Stromal cell of bone marrow (primary cell): ENCODE data around the gene CARMIL1.
"Not testable (repeated sequence)": the region's sequence is repeated elsewhere in the genome, so short reads cannot be mapped to it uniquely, and the experiment has no call there.

ENCODE experiments used
- DNase-seq: peaks from one replicate; pipeline ENCODE4 v3.0.0-alpha.2; 2012; ENCODE audit warnings: low read depth

Gene CARMIL1

DNA sequence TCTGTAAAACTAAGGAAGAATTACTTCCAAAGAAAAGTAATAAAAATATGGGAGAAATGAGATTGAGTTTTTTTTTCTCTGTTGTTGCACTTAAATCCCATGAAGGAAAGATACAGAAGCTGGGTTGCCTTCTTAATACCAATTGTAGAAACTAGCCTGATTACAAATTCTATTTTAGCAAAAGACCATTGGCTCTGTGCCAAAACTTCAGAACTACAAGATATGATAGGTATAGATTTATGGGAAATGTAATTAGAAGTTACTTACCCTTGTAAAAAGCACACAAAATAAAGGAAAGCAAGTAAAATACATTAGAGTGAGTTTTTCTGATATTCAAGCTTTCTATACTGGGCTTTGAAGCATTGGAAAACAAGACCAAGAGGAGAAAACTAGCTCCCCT lies 299.4 kb downstream of the CARMIL1 start:
- DNase-seq = no peak

DNA sequence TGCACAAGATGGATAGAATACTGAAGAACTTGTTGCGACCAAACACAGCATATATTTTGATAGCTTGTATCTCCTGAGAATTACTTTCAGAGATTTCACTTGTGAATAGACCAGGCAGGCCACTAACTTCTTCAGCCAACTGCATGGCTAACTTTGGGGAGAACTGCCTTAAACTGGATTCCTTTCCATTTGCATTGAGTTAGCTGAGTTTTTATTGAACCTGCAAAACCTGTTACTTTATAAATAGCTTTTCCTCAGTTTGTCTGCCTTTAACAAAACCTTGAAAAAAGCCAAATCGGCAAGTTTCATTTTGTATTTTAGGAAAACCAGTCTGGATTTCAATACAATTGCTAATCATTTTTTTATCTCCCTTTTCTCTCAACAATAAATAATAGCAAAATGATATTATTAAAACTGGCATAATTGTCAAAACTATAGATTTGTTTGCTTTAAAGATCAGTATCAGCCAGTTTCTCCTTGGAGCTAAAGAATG lies 300.3 kb downstream of the CARMIL1 start:
- no peak for DNase-seq

DNA sequence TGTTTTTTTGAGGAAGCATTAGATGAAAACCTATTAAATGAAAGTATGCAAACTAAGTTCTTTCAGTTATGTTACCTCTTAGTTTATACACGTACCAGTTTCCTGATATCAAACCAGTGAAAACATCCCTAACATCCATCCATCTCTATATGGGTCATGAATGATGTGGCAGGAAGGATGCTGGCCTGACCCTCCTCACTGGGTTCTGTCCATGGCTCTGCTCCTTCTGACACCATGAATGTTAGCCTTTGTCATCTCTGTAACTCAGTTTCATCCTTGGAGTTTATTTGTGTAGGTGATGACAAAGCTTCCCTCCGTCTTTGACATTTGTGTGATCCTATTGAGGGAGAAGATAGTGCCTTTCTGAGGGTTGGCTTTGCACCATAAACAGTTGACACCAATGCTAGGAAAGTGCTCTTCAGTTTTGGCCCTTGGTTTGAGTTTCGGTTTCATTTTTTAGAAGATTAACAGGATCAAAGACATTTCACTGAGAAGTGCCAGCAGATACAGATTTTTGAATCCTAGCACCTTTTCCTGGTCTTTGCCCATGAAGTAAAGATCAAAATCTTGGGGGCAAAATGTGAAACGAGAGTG lies 300.8 kb downstream of the CARMIL1 start:
- no peak for DNase-seq

DNA sequence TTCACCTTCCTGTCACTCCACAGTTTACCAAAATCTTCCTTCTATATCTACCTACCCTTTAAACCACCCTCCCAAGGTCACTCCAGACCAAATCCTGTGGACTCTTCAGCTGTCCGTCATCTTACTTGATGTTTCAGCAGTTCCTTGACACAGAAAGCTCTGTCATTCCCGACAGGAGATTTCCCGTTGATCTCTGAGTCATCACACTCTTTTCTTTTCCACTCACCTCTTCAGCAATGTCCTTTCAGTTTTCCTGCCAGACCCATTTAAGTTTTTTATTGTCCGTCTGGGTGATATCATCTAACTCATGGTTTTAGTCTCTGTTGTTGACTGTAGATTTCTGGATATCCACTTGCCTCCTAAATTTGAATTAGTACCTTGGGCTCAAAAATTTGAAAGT lies 302.9 kb downstream of the CARMIL1 start:
- no peak for DNase-seq

DNA sequence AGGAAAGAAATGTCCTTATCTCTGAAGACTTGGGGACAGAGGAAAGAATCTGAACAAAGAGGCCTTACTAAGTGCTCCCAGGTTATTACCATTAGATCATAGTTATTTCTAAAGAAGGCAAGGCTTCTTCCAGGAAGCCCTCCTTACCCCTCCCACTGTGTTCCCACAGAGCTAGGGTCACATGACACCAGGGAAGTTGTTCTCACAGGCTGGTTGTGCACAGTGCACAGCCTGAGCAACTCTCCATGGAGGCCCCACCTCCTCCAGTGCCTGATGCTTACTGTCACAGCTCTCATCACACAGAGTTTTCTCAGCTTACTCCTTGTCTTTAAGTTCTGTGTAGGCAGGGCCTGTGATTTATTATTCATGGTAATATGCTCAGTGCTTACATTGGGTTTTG lies 303.9 kb downstream of the CARMIL1 start:
- no peak for DNase-seq

DNA sequence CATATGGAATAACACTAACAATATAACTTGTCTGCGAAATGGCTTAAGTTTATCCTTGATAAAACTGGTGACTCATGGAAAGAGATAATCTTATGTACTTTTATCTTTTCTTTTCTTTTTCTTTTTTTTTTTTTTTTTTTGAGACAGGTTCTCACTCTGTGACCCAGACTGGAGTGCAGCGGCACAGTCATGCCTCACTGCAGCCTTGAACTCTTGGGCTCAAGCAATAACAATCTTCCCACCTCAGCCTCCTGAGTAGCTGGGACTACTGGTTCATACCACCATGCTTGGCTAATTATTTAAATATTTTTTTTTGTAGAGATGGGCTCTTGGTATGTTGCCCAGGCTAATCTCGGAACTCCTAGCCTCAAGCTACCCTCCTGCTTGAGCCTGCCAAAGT lies 304.7 kb downstream of the CARMIL1 start:
- DNase-seq = no peak

DNA sequence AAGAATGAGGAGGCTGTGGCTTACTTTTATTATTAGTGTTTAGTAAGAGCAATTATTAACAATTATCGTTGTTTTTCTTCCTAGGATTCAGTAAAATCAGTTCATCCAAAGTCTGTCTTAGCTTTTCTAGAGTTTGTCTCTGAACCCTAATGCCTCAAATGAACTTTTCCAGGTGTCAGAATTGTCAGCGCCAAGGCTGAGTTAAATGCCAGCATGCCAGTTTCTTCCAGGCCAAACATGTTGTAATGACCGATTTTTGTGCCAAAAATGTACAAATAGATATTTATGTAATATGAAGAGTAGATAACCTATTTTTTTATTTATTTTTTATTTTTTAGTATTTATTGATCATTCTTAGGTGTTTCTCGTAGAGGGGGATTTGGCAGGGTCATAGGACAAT lies 306.1 kb downstream of the CARMIL1 start:
- no peak for DNase-seq

DNA sequence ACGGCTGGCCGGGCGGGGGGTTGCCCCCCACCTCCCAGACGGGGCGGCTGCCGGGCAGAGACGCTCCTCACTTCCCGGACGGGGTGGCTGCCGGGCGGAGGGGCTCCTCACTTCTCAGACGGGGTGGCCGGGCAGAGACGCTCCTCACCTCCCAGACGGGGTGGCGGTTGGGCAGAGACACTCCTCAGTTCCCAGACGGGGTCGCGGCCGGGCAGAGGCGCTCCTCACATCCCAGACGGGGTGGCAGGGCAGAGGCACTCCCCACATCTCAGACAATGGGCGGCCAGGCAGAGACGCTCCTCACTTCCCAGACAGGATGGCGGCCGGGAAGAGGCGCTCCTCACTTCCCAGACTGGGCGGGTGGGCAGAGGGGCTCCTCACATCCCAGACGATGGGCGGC lies 306.9 kb downstream of the CARMIL1 start:
- DNase-seq = not testable (repeated sequence)

DNA sequence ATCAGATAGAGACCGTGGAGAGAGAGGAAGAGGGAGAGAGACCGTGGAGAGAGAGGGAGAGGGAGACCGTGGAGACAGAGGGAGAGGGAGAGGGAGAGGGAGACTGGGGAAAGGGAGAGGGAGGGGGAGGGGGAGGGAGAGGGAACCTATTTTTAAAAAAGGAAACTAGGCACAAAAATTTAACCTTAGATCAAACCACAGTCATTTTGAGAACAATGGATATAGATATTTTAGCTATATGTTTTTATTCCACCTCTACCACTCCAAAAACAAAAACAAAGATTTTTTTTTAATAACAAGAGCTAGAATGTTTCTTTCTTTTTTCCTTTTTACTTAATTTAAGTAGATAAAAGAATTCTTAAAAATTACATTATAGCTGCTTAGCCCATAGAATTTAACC lies 307.8 kb downstream of the CARMIL1 start:
- DNase-seq = no peak

DNA sequence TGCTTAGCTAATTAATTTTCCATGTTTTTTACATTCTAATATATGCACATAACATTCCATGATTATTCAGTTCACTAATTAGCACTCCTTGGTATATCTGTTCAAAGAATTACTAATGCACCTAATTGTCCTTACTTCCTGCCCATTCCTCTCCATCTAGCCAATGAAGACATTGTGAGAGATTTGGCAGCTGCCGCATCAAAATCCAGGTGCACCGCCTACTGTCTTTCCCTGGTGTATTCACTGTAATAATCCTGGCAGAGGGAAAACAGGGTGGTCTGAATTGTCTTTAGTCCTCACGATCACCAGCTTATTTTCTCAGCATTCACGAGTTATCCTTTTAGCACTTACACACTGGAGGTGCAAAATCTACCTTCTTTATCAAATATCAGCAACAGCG lies 311.8 kb downstream of the CARMIL1 start:
- DNase-seq = no peak

DNA sequence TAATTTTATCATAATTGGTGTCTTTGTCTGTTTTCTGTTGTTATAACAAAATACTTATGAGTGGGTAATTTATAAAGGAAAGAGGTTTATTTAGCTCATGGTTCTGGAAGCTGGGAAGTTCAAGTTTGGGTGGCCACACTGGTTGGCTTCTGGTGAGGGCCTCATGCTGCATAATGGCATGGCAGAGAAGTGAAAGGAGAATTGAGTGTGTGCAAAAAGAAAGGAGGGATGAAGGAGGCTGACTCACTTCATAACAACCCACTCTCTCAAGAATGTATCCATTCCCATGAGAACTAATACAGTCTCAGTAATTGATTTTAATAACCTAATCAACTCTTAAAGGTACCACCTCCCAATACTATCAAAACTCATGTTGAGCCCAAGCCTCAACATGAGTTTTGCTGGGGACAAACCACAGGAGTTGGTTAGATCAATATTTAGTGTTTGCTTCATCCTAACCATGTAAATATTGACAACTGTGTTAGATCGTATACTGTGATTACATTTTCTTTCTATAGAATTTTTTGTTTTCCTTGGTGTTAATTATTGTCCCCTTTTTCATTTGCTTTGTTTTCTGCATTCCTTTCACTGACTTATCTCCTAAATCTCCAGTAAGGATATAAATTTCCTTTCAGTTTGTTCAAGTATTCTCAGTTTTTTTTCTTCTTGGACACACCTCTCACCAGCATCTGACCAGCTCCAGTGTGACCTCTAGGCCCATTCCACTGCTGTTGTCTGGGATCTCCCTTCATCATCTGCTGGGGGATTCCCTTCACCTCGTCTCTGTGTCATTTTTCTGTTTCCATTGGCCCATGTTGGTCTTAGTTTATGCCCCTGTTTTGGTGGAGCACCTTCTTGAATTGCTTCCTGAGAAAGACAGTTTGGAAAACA lies 318.0 kb downstream of the CARMIL1 start:
- DNase-seq = no peak

DNA sequence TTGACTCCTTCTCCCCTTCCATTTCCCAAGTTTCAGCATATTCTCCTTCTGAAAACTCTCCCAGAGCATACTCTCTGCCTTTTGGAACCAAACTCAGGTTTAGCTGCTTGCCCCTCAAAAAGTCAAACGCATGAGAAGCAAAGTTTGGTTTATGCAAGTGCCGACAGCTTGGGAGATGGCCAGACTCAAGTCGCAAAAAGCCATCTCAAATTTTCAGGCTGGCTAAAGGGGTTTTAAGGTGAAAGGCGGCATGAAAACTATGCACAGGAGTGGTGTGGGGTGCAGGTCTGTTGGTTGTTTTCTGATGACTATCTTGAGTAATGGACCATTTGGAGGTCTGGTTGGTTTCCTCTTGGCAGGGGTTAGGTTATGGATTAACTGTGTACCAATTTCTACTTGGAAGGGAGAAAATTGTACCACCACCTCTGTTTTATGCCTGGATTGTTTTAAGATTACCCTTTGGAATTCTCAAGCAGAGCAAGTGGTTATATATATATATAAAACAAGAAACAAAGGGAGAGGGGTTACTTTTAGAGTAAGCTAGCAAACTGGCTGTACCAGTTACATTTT lies 320.4 kb downstream of the CARMIL1 start:
- no peak for DNase-seq

DNA sequence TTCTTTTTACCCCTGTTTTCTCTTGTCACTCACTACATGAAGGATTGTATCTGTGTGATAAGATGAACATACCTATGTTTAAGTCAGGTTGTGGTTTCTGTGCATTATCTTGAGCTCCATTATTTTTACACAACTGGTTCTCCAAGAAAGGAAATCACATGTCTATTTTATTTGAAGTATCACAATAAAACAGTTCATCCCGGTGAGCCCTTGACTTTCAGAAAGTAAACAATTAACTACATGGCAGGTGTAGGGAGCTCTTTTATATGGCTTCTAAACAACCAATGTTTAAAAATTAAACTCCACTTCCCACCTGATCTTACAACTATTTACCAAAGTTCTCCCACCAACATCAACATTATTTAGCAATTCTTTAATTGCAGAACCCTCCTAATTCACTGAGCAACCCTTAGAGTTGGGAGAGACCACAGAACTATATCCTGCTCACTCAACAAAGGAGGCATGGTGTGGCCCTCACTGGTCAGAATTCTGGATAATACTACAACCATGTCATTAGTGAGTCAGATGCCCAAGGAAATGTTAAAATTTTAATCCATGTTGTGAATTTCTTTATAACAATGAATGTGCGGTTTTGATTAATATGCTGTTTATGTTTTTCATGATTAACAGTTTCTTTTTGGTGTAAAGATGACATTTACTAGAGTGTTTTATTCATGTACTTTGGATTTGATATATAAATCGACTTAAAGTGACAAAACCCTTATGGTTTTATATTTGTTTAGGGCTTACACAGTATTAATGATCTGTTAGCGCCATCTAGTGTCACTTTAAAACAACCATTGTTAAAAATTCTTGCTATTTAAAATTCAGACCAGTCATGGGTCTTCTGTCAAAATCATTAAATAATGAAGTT lies 322.9 kb downstream of the CARMIL1 start:
- DNase-seq = peak; percentile 42

DNA sequence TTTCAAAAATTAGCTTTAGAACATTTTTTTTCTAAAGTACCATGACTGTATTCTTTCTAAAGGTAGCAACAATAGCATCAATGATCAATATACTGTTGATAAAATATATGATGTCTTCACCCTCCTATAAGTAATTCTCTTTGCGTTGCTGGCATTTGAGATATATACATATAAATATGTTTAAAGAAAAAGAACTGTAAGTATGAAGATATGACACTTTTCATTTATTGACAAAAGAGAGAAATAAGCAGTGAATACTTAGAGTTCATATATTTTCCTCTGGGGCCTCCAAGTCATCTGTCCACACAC lies 323.5 kb downstream of the CARMIL1 start:
- DNase-seq = no peak

DNA sequence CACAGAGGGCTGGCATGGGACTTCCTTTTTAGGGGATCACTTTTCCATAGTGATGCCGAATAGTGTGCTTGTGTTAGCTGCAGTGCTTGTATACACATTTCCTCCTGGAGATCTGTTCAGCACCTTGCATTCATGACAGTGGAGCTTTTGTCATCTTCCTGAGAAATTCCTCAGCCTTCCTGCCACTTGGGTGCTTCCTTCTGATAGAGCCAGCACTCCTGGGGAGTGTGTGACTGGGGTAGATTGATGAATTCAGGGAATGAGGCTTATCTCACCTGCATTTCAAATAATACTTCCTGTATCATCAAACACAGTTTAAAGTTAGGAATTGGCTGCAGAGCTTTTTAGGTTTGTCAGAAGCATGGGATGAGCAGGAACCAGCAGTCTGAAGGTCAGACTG lies 324.1 kb downstream of the CARMIL1 start:
- DNase-seq = no peak

DNA sequence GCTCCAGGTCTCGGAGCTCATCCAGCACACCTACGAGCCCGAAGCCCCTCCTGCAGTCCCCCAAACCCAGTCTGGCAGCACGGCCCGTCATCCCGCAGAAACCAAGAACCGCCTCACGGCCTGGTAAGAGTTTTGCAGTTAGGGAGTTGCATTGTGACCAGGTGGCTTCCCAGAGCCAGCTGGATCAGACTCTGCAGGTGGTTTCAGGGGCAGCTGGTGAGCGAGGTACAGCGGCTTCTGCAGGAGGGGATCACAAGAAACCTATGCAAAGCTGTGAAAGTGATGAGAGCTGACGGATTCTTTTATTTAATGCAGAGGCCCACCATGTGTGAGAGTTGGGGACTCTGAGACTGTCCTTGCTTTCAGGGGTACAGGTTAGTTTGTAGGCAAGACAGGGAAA lies 327.0 kb downstream of the CARMIL1 start:
- no peak for DNase-seq

DNA sequence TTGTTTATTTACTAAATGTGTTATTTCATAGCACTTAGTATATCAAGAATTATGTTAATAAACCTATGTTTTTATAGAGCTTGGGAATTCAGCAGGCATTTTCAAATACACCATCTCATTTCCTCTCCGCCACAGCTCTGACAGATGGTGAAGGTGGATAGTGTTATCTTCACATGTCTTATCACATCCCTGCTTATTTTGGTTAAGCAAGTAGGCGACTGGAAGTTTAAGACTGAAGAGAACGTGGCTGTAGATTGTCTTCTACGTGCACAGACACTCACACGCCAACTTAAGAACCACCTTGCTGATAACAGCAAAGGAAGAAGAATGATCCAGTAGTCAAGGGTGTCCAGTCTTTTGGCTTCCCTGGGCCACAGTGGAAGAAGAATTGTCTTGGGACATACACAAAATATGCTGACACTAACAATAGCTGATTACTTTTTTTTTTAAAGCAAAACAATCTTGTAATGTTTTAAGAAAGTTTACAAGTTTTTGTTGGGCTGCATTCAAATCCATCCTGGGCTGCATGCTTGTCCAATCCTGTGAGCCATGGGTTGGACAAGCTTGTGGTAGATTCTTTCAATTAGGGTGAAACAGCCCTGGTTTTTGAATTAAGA lies 329.5 kb downstream of the CARMIL1 start:
- no peak for DNase-seq

DNA sequence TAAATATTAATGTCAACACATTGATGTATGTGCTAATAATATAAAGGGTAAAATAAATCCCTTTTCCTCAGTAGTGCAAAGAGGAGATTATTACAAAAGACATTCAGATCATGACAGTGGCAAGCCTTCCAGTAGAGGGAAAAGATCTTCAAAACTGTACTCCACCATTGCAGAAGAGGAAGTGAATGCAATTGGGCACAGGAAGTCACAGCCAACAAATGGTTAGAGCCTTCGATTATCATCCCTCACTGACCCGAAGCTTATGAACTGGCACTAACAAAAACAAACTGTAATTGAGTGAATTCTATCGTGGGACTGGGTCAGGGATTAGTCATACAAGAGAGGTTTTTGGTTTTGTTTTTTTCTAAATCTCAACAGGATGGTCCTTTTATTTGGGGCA lies 333.5 kb downstream of the CARMIL1 start:
- no peak for DNase-seq

DNA sequence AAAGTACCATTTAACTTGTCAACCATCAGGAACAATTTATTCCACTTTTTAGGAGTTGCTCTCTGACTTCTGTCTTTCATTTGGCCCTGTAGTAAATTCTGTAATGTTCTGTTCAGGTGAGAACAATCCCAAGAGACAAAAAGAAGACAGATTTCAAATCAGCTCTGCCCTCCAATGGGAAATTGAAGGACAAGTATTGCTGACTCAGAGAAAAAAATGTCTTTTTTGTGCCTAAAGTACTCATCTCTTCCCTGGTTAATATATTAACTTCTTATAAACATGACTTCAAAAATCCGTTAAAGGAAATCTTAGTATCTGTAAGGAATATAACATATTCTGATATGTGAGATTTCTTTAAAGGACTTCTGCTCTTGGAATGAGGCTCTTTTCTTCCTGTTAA lies 334.2 kb downstream of the CARMIL1 start:
- DNase-seq = no peak

DNA sequence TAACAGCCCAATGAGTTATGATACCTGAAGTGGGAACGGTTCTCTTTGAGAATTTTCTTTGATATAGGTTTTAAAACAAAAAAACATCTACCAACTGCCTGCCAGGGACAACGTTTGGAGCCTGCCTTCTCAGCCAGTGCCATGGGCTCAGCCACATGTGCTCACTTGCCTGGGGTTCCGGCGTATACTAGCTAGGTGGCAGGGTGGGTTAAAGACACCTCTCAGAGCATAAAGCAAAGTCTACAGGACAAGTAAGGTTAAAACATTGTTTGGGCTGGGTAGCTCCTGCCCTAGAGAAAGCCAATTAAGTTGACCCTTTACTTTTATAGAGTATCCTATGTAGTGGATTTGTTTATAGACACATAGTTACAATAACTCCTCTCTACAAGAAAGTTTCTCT lies 334.9 kb downstream of the CARMIL1 start:
- no peak for DNase-seq

DNA sequence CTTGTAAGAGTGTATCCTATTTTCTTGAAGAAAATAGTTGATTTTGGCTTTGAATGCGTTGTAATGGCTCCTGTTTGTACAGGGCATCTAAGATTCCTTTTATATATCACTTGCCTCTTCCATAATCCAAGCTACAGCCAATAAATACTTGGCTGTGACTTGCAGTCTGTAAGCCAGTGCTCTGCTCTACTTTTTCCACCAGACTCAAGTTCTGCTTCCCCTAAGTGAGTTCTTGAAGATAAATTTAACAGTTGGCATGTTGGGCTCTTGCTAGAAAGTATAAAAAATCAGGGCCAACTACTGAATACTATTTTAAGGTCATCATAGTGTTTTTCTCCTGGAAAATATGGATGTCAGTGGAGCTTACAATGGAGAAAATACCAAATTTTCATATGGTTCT lies 336.3 kb downstream of the CARMIL1 start:
- DNase-seq = no peak

DNA sequence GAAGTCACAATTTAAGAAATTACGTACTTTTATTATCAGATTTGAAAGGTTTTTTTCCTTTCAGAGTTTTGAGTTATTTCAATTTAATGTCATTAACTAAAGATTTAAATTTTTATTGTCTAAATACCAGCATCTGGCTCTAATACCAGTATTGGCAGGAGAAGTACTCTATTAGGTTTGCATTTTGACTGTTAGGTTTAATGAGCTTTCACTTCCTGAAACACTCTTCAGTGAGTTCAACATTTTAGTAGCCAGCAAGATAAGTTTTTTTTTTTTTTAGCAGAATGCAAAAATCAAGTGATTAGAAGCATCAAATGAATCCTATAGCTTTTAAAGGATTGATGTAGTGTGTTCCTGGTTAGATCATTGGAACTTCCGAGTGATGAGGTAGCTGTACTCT lies 338.8 kb downstream of the CARMIL1 start:
- DNase-seq = no peak
